NCI-H2196 treated with DMSO at 0.1 percent for 48 hours (cell line): Measurements from ENCODE around the gene AHNAK2.
"Not testable (repeated sequence)": the region's sequence is repeated elsewhere in the genome, so short reads cannot be mapped to it uniquely, and the experiment has no call there.

Source experiments
- DNase-seq: peaks from one replicate; lab custom pipeline; 2025; ENCODE audit not compliant: unreplicated experiment; lab: John Stamatoyannopoulos, UW

The AHNAK2 gene

GRCh38 chr14:104928391-104929133, 49.6 kb downstream of the AHNAK2 start:
- DNase-seq: no peak

- DNase-seq: no peak
These were observed 50.3 kb downstream of the AHNAK2 start for GRCh38 chr14:104927901-104928300.

GRCh38 chr14:104927432-104927816, 50.8 kb downstream of the AHNAK2 start:
- no peak for DNase-seq

GRCh38 chr14:104926619-104927431, 51.3 kb downstream of the AHNAK2 start:
- DNase-seq: no peak

DNA sequence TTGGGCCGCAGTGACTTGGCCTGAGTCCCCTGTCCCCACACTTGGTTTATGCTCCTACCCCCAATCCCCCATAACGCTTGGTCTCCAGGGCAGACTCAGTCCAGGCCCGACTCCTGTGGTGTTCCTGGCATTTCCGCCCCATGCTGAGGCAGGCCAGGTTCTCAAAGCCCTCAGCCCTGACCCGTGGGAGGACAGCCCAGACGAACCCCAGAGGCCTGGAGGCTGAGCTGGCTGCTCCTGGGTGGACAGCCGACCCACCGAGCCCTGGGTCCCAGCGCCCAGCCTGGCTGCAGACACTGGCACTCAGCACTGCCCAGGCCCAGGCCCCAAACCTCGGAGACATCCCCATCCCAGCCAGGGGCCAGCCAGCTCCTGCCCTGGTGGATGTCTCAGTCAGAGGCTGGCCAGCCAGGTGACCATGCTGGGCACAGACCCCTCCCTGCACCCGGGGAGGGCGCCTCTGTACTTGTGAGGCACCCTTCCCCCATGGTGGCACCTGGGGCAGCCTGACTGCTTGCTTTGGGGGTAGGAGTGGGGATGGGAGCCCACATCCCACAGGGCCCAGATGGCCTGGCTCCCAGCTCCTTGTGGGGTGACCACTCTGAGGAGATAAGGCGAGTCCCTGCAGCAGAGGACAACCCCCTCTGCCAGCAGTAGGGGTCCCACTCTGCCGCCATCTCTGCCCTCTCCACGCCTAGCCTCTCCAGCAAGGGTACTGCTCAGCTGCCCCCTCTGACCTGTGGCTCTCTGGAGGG, 52.1 kb downstream of the AHNAK2 start:
- no peak for DNase-seq

DNA sequence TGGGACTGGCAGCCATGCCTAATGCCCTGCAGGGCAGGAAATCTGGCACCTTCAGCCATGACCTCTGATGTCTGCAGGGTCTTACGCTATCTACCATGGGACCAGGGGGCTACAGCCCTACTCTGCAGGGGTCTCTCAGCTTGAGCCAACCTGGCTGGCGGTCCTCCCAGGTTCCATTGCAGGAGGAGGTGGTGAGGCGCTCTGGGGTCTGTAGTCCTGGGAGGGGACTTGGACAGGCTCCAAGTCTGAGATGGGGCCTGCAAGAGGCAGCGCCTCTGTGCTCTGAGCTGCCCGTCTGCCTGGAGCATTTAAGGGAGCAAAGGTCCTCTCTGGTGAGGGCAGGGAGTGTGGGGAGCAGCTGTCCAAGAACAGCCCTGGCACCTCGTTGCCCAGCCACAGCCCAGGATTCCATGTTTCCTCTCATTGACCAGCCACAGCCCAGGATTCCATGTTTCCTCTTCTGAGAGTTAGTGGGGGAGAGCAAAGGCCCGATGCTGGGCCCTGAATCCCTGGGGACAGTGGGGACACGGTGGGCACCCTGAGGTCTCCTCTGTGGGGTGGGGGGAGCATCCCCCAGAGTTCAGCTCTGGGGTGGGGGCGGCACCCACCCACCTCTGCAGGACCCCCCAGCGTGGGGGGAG, 52.8 kb downstream of the AHNAK2 start:
- DNase-seq: no peak

GRCh38 chr14:104924421-104925213, 53.6 kb downstream of the AHNAK2 start, which contains the start of gene PLD4:
Gene PLD4 (plus strand): TSS chr14:104924879. CDS start chr14:104927141, 2,262 bp downstream.
- no peak for DNase-seq

GRCh38 chr14:104923640-104924420, 54.3 kb downstream of the AHNAK2 start:
- no peak for DNase-seq

GRCh38 chr14:104919993-104920315, 58.2 kb downstream of the AHNAK2 start:
- no peak for DNase-seq

GRCh38 chr14:104919152-104919992, 58.8 kb downstream of the AHNAK2 start:
- not testable (repeated sequence) for DNase-seq

DNA sequence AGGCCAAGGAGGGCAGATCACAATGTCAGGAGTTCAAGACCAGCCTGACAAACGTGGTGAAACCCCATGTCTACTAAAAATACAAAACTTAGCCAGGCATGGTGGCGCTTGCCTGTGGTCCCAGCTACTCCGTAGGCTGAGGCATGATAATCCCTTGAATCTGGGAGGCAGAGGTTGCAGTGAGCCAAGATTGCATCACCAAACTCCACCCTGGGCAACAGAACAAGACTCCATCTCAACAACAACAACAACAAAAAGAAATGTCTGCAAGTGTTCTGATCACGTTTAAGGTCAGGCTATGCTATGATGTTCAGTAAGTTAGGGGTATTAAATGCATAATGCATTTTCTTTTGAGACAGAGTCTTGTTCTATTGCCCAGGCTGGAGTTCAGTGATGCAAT, 60.2 kb downstream of the AHNAK2 start:
- no peak for DNase-seq

DNA sequence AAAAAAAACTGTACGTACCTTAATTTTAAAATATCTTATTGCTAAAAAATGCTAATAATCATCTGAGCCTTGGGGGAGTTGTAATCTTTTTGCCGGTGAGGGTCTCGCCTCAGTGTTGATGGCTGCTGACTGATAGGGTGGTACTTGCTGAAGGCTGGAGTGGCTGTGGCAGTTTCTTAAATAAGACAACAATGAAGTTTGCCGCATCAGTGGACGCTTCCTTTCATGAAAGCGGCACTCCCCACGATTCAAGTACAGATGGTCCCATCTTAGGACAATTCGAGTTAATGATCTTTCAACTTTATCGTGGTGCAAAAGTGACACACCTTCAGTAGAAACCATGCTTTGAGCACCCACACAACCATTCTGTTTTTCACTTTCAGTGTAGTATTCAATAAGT, 61.1 kb downstream of the AHNAK2 start:
- no peak for DNase-seq

- DNase-seq: no peak
These were observed 64.7 kb downstream of the AHNAK2 start for GRCh38 chr14:104913435-104913834.

- no peak for DNase-seq
These were observed 66.1 kb downstream of the AHNAK2 start for GRCh38 chr14:104912053-104912452.

GRCh38 chr14:104908303-104908702, 69.9 kb downstream of the AHNAK2 start:
- DNase-seq: no peak

GRCh38 chr14:104905579-104905933, 72.6 kb downstream of the AHNAK2 start:
- DNase-seq: not testable (repeated sequence)

DNA sequence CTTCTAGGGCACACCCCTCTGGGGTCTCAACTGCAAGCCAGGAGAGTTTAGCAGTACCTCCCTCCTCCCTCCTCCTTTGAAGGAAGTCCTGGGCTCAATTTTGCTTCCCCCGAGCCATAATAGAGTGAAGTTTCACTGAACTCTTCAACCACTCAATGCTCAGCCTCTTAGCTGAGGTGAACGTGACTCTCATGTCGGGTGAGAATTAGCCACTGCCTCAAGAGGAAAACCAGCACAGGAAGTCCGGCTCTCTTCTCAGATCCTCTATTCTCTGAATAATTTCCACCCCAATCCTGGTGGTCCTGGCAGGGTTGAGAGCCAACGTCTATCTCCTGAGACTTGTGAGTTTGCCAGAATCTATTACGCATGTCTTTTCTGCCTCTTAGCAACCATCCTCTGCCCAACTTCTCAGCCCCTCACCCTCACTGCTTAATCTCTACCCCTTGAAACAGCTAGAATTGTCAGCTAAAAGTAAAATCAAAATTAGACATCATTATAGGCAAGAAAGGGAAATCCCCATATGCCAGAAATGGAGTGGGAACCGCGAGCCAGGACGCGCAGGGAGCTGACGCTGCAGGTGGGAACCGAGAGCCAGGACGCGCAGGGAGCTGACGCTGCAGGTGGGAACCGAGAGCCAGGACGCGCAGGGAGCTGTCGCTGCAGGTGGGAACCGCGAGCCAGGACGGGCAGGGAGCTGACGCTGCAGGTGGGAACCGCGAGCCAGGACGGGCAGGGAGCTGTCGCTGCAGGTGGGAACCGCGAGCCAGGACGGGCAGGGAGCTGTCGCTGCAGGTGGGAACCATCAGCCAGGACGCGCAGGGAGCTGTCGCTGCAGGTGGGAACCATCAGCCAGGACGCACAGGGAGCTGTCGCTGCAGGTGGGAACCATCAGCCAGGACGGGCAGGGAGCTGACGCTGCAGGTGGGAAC, 73.3 kb downstream of the AHNAK2 start:
- DNase-seq: not testable (repeated sequence)

DNA sequence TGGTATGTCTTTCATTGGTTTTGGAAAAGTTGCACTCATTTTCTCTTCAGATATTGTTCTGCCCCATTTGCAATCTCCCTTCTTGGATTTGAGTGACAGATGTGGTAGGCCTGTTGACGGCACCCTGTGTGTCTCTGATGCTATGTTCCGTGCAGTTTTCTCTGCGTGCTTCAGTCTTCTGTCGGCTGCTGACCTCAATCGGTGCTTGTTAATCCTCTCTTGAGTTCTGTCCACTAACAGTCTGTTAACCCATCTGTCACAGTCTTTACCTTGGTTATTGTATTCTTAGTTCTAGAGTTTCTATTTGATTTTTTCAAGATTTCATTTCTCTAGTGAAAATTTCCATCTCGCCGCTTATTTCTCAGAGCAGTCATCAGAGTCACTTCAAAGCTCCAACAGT, 74.2 kb downstream of the AHNAK2 start:
- no peak for DNase-seq
